Stimulated activated CD8-positive, alpha-beta memory T cell treated with anti-CD3 and anti-CD28 coated beads, Interleukin-7, amount 100 ng/mL, for 4 hours (primary cell): ENCODE results near the gene GPD2.

Experiments used
- DNase-seq, 2 donors: peaks; one replicate each; pipeline ENCODE4 v3.0.0-alpha.2; 2020; ENCODE audit warnings: low read depth in 2 of 2

Gene GPD2

GRCh38 chr2:156532989-156533388 is 96.8 kb downstream of the GPD2 start:
- DNase-seq = no peak

GRCh38 chr2:156536534-156536933 is 100.4 kb downstream of the GPD2 start:
- DNase-seq = no peak

GRCh38 chr2:156537141-156537540 is 101.0 kb downstream of the GPD2 start:
- no peak for DNase-seq

- no peak for DNase-seq
These were observed 101.9 kb downstream of the GPD2 start for GRCh38 chr2:156538083-156538504.

- DNase-seq = no peak
These were observed 103.1 kb downstream of the GPD2 start for GRCh38 chr2:156539086-156539860.

GRCh38 chr2:156540706-156541105 is 104.5 kb downstream of the GPD2 start:
- DNase-seq = no peak

GRCh38 chr2:156541229-156541628 is 105.0 kb downstream of the GPD2 start:
- DNase-seq = no peak

- no peak for DNase-seq
These were observed 105.5 kb downstream of the GPD2 start for GRCh38 chr2:156541706-156542105.

- no peak for DNase-seq
These were observed 112.2 kb downstream of the GPD2 start for GRCh38 chr2:156548413-156548812.

GRCh38 chr2:156553714-156554442 is 117.7 kb downstream of the GPD2 start:
- no peak for DNase-seq

GRCh38 chr2:156561326-156561725 is 125.1 kb downstream of the GPD2 start:
- no peak for DNase-seq

GRCh38 chr2:156562124-156562523 is 125.9 kb downstream of the GPD2 start:
- no peak for DNase-seq

GRCh38 chr2:156563994-156564753 is 128.0 kb downstream of the GPD2 start:
- DNase-seq = no peak

- DNase-seq = no peak
These were observed 129.0 kb downstream of the GPD2 start for GRCh38 chr2:156565066-156565710.

- no peak for DNase-seq
These were observed 137.5 kb downstream of the GPD2 start for GRCh38 chr2:156573710-156574109.

GRCh38 chr2:156574112-156574511 is 137.9 kb downstream of the GPD2 start:
- no peak for DNase-seq

GRCh38 chr2:156576005-156576404 is 139.8 kb downstream of the GPD2 start:
- DNase-seq = no peak

GRCh38 chr2:156580501-156580900 is 144.3 kb downstream of the GPD2 start:
- no peak for DNase-seq

- DNase-seq = no peak
These were observed 145.1 kb downstream of the GPD2 start for GRCh38 chr2:156581280-156581679.

- no peak for DNase-seq
These were observed 149.3 kb downstream of the GPD2 start for GRCh38 chr2:156585457-156585856.

- no peak for DNase-seq
These were observed 150.4 kb downstream of the GPD2 start for GRCh38 chr2:156586621-156587020.
